PC-3 (cell line): Measurements from ENCODE around the gene IWS1.

Experiments used
- EZH2 ChIP-seq: fragments of 300-600 bp; sonication (generic); IDR thresholded peaks from one replicate; pipeline ENCODE4 v1.6.1; 2017; ENCODE audit warnings: antibody characterized with exemption, mild to moderate bottlenecking, low read length; ENCODE audit not compliant: unreplicated experiment
- EZH2phosphoT487 ChIP-seq: fragments of 300-600 bp; sonication (generic); IDR thresholded peaks from 2 replicates; pipeline ENCODE4 v1.6.1; 2018; ENCODE audit warnings: mild to moderate bottlenecking, antibody characterized with exemption, low read length, borderline replicate concordance
- TF ChIP-seq, protein P1 (sequence below): fragments of 300-600 bp; sonication (generic); conservative IDR thresholded peaks from 2 replicates; pipeline ENCODE4 v1.5.1; 2017; ENCODE audit warnings: antibody characterized with exemption, low read depth, mild to moderate bottlenecking, low read length

DNA sequence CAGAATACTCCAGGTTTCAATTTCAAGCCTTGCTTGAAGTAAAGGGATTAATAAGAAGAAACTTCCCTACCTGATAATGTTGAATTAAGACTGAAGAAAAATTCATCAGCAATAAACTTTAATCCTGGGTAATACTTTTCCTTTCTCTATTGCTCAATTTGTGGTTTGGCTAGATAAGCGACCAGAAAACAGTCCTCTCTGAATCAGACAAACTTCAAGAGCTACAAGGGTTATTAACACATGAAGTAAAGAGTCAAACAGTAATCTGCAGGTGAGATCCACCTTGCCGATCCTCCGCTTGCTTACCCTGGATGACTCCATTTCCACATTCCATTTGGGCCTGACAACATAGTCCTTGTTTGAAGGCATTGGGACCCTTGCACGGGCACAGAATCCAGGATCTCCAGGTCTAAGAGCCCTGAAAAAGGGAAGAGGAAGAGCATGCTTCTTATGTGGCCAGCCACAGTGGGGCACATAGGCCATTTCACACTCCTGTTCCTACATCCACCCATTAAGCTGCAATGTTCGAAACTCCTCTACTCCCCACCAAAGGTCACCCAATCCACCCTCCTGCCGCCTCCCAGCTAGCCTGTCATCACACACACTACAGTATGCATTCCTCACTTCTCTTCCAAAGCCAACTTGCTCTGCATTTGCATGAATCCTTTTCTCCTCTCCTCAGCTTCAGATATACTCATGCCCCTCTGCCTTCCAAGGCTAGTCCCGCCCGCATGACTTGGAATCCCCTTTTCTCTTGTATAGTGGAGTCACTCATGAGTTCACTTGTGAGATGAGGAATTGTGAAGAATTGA lies 39.8 kb downstream of the IWS1 start:
- TF ChIP-seq, protein P1, sequence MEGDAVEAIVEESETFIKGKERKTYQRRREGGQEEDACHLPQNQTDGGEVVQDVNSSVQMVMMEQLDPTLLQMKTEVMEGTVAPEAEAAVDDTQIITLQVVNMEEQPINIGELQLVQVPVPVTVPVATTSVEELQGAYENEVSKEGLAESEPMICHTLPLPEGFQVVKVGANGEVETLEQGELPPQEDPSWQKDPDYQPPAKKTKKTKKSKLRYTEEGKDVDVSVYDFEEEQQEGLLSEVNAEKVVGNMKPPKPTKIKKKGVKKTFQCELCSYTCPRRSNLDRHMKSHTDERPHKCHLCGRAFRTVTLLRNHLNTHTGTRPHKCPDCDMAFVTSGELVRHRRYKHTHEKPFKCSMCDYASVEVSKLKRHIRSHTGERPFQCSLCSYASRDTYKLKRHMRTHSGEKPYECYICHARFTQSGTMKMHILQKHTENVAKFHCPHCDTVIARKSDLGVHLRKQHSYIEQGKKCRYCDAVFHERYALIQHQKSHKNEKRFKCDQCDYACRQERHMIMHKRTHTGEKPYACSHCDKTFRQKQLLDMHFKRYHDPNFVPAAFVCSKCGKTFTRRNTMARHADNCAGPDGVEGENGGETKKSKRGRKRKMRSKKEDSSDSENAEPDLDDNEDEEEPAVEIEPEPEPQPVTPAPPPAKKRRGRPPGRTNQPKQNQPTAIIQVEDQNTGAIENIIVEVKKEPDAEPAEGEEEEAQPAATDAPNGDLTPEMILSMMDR = no peak
- TF ChIP-seq EZH2 = no peak
- no peak for TF ChIP-seq EZH2phosphoT487
